ENCODE data around the gene DEDD.

GRCh38 chr1:161091796-161092507 is 40.5 kb downstream of the DEDD start:
- TF ChIP-seq CTCF (IDR thresholded peaks at IDR 0.05) (no peak), ZFX (IDR thresholded peaks at IDR 0.05; ENCODE audit: borderline replicate concordance) (no peak)
